Adipose tissue (tissue), 3 donors: ENCODE data around the gene METTL2A. TPM values are rescaled to one million over a fixed set of nuclear protein-coding genes. Genes with fewer than 3 reads are reported as not detected.

Experiments used
- polyA plus RNA-seq, 3 donors: library from polyadenylated mRNA; stranded (reverse); fragments of 200-250 nt; gene quantifications; one replicate each; pipeline ENCODE4 v1.2.3, GENCODE V29; 2013
- donor health status: healthy with polysubstance abuse.
- donor health status: Bipolar disorder and iron deficiency.
- donor health status: healthy.

The METTL2A gene
- polyA plus RNA-seq, 3 donors = 8.8 to 11.2 (median 9.7) TPM

Other genes starting within 250 kb of the METTL2A start
- gene EFCAB3, start 43.3 kb upstream of the METTL2A start, polyA plus RNA-seq = not detected
- 10 to 100 TPM in 2 of 3 donors, 1 to 10 TPM in 1; 9.1 to 31.9 (median 15.1) TPM for gene TLK2, start 54.9 kb downstream of the METTL2A start, polyA plus RNA-seq
- 10 to 100 TPM in 2 of 3 donors, 1 to 10 TPM in 1; 4.1 to 52.2 (median 14.5) TPM for gene MRC2, start 203.8 kb downstream of the METTL2A start, polyA plus RNA-seq